K562 (cell line): Measurements from ENCODE around the gene TXLNB. TPM values are rescaled to one million over a fixed set of nuclear protein-coding genes. Genes with fewer than 3 reads are reported as not detected.

Source experiments
- ETV6 ChIP-seq, 3 experiments: fragments of 150-350 bp in 1 of 3; sonication (generic) in 1 of 3; formaldehyde crosslinking in 1 of 3; IDR thresholded peaks; 2 replicates each; pipeline versions ENCODE4 v1.6.1 to v1.8.0; 2014 to 2022; ENCODE audit warnings: borderline replicate concordance in 2 of 3, low read depth in 2 of 3, antibody characterized with exemption in 1 of 3, low read length in 1 of 3, mild to moderate bottlenecking in 1 of 3, missing genetic modification reagents in 1 of 3
- ZBTB7A ChIP-seq: IDR thresholded peaks from 2 replicates; pipeline ENCODE4 v1.6.1; 2011; ENCODE audit warnings: low read depth, mild to moderate bottlenecking, low read length, moderate library complexity, borderline replicate concordance; ENCODE audit not compliant: control insufficient read depth
- ZNF121 ChIP-seq: sonication (generic); formaldehyde crosslinking; conservative IDR thresholded peaks from 2 replicates; pipeline ENCODE4 v1.8.0; 2022; ENCODE audit warnings: missing genetic modification reagents
- ZNF561 ChIP-seq: fragments of 450-650 bp; formaldehyde crosslinking; conservative IDR thresholded peaks from 2 replicates; pipeline ENCODE4 v1.4.0; 2020; ENCODE audit warnings: mild to moderate bottlenecking, moderate library complexity
- polyA plus RNA-seq, 8 experiments: library from polyadenylated mRNA; depleted of rRNA in 4 of 8; stranded (reverse) in 5 of 8; unstranded in 3 of 8; fragments of >200 nt; fragmentation: Nextera tagmentation in 2 of 8; fragmentation: Illumina TruSeq in 1 of 8; extraction: Ambion mirVana in 2 of 8; extraction: Trizol in 1 of 8; gene quantifications; 2 replicates each; pipeline versions ENCODE4 v1.2.1 to v1.2.3, GENCODE V29; 2011 to 2014; ENCODE audit warnings: inconsistent platforms in 1 of 8, missing spikeins in 1 of 8
- total RNA-seq, 7 experiments: library from RNA; depleted of rRNA in 6 of 7; stranded (reverse); fragments of >200 nt in 6 of 7; fragmentation: Illumina TruSeq in 2 of 7; extraction: Trizol in 2 of 7; gene quantifications; 2 replicates each; pipeline versions ENCODE4 v1.2.1 to v1.2.3, GENCODE V29; 2011 to 2021; ENCODE audit warnings: low replicate concordance in 1 of 7
- TF ChIP-seq, protein P1 (sequence below): fragments of 200-400 bp; formaldehyde crosslinking; IDR thresholded peaks from 2 replicates; pipeline ENCODE4 v1.6.1; 2017; ENCODE audit warnings: mild to moderate bottlenecking, low read depth, low read length, moderate library complexity
- TF ChIP-seq, protein P2 (sequence below): fragments of 250-450 bp; sonication (Bioruptor Pico); IDR thresholded peaks from 2 replicates; pipeline ENCODE4 v1.8.0; 2021; ENCODE audit warnings: mild to moderate bottlenecking, moderate library complexity
- TF ChIP-seq, protein P3 (sequence below): sonication (generic); formaldehyde crosslinking; IDR thresholded peaks from 2 replicates; pipeline ENCODE4 v1.4.0; 2020; ENCODE audit warnings: mild to moderate bottlenecking, missing genetic modification reagents

Gene TXLNB
- total and polyA plus RNA-seq, 9 of the 15 experiments (the other 6 are each of a cell fraction or from before 2014, with no cell fraction given) = not detected

DNA sequence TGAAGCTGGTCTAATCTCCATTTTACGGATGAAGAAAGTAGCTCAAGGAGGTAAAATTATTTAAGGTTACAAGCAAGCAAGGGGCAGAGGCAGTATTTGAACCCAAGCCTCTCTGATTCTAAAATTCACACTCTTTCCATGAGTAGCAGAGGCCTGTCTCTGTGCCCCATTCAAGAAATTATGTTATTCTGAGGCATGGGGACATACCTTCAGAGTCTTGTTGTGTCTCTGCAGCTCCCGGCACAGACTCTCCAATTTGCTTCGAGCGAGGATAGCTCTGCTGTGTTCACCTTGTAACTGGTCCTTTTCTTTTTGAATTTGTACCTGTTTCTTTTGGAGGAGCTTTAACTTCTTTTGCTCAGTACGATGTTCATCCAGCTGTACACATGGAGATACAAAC lies 21.5 kb downstream of the TXLNB start (continued):
- TF ChIP-seq, protein P1, sequence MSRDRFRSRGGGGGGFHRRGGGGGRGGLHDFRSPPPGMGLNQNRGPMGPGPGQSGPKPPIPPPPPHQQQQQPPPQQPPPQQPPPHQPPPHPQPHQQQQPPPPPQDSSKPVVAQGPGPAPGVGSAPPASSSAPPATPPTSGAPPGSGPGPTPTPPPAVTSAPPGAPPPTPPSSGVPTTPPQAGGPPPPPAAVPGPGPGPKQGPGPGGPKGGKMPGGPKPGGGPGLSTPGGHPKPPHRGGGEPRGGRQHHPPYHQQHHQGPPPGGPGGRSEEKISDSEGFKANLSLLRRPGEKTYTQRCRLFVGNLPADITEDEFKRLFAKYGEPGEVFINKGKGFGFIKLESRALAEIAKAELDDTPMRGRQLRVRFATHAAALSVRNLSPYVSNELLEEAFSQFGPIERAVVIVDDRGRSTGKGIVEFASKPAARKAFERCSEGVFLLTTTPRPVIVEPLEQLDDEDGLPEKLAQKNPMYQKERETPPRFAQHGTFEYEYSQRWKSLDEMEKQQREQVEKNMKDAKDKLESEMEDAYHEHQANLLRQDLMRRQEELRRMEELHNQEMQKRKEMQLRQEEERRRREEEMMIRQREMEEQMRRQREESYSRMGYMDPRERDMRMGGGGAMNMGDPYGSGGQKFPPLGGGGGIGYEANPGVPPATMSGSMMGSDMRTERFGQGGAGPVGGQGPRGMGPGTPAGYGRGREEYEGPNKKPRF = no peak
- TF ChIP-seq ZNF121 (CRISPR knock-in tag) = no peak
- no peak for TF ChIP-seq ZNF561 (CRISPR knock-in tag)
- no peak for TF ChIP-seq ETV6 (IDR thresholded peaks at IDR 0.05; ENCODE audit: borderline replicate concordance in 1 of 2, low read depth in 2 of 2, low read length in 1 of 2)
- TF ChIP-seq ETV6 (CRISPR knock-in tag; IDR thresholded peaks at IDR 0.05; ENCODE audit: borderline replicate concordance) = no peak
- TF ChIP-seq, protein P2, sequence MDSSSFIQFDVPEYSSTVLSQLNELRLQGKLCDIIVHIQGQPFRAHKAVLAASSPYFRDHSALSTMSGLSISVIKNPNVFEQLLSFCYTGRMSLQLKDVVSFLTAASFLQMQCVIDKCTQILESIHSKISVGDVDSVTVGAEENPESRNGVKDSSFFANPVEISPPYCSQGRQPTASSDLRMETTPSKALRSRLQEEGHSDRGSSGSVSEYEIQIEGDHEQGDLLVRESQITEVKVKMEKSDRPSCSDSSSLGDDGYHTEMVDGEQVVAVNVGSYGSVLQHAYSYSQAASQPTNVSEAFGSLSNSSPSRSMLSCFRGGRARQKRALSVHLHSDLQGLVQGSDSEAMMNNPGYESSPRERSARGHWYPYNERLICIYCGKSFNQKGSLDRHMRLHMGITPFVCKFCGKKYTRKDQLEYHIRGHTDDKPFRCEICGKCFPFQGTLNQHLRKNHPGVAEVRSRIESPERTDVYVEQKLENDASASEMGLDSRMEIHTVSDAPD = no peak
- TF ChIP-seq ZBTB7A = no peak
- TF ChIP-seq, protein P3, sequence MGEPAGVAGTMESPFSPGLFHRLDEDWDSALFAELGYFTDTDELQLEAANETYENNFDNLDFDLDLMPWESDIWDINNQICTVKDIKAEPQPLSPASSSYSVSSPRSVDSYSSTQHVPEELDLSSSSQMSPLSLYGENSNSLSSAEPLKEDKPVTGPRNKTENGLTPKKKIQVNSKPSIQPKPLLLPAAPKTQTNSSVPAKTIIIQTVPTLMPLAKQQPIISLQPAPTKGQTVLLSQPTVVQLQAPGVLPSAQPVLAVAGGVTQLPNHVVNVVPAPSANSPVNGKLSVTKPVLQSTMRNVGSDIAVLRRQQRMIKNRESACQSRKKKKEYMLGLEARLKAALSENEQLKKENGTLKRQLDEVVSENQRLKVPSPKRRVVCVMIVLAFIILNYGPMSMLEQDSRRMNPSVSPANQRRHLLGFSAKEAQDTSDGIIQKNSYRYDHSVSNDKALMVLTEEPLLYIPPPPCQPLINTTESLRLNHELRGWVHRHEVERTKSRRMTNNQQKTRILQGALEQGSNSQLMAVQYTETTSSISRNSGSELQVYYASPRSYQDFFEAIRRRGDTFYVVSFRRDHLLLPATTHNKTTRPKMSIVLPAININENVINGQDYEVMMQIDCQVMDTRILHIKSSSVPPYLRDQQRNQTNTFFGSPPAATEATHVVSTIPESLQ = no peak
